ENCODE results near the gene MED13. TPM values are rescaled to one million over a fixed set of nuclear protein-coding genes. Genes with fewer than 3 reads are reported as not detected.

MED13 gene
- total RNA-seq, 2 donors from 2014 or later = 37.4 to 41.5 TPM

GRCh38 chr17:62062302-62062701, 2.8 kb downstream of the MED13 start:
- no peak overlapping the region for H3K4me3 ChIP-seq

GRCh38 chr17:62059414-62059813, 5.7 kb downstream of the MED13 start:
- H3K36me3 ChIP-seq (replicated peaks in 1 of 2; ENCODE audit: insufficient read depth in 1 of 2, low read depth in 2 of 2) = no peaks in the 10 kb centered on the region
- no peak for ATAC-seq
- H3K27ac ChIP-seq = peak overlapping the region in 1 of 4 donors; percentile 37
- no peak overlapping the region for H3K4me3 ChIP-seq
- no peaks in the 10 kb centered on the region for H3K27me3 ChIP-seq
- 47 to 51% methylated on average over 3 of the region's 3 CpGs for WGBS, 2 donors
- TF ChIP-seq, protein P1, sequence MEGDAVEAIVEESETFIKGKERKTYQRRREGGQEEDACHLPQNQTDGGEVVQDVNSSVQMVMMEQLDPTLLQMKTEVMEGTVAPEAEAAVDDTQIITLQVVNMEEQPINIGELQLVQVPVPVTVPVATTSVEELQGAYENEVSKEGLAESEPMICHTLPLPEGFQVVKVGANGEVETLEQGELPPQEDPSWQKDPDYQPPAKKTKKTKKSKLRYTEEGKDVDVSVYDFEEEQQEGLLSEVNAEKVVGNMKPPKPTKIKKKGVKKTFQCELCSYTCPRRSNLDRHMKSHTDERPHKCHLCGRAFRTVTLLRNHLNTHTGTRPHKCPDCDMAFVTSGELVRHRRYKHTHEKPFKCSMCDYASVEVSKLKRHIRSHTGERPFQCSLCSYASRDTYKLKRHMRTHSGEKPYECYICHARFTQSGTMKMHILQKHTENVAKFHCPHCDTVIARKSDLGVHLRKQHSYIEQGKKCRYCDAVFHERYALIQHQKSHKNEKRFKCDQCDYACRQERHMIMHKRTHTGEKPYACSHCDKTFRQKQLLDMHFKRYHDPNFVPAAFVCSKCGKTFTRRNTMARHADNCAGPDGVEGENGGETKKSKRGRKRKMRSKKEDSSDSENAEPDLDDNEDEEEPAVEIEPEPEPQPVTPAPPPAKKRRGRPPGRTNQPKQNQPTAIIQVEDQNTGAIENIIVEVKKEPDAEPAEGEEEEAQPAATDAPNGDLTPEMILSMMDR (IDR thresholded peaks at IDR 0.05) = no peak
- TF ChIP-seq POLR2A (IDR thresholded peaks at IDR 0.05) = no peak
- intact Hi-C loops (cut with DNase I) = no loop called here
- H3K9me3 ChIP-seq = no peaks in the 10 kb centered on the region
- peaks cover 61% of the 10 kb centered on the region for H3K4me1 ChIP-seq
- DNase-seq = no peak

More at GRCh38 chr17:62062302-62062701, 2.8 kb downstream of the MED13 start:
- no peak for ATAC-seq
- H3K27ac ChIP-seq = peak overlapping the region in 1 of 4 donors; percentile 1
- intact Hi-C loops (cut with DNase I) = no loop called here
- no peaks in the 10 kb centered on the region for H3K36me3 ChIP-seq (replicated peaks in 1 of 2; ENCODE audit: insufficient read depth in 1 of 2, low read depth in 2 of 2)
- H3K27me3 ChIP-seq = no peaks in the 10 kb centered on the region
- TF ChIP-seq POLR2A (IDR thresholded peaks at IDR 0.05) = no peak
- TF ChIP-seq, protein P1 (IDR thresholded peaks at IDR 0.05) = no peak
- DNase-seq = no peak
- H3K9me3 ChIP-seq = no peaks in the 10 kb centered on the region
- WGBS, 2 donors = 5 to 8% methylated on average over 1 of the region's 1 CpG
- peaks cover 68% of the 10 kb centered on the region for H3K4me1 ChIP-seq

GRCh38 chr17:62058611-62059010, 6.5 kb downstream of the MED13 start:
- DNase-seq (no peak), ATAC-seq (no peak)
- no peak overlapping the region for H3K4me3 ChIP-seq
- H3K9me3 ChIP-seq = no peaks in the 10 kb centered on the region
- H3K27ac ChIP-seq = no peak overlapping the region
- peaks cover 63% of the 10 kb centered on the region for H3K4me1 ChIP-seq
- WGBS, 2 donors = 52 to 59% methylated on average over 4 of the region's 4 CpGs
- intact Hi-C loops (cut with DNase I) = no loop called here
- H3K27me3 ChIP-seq = no peaks in the 10 kb centered on the region
- TF ChIP-seq POLR2A (IDR thresholded peaks at IDR 0.05) = no peak
- TF ChIP-seq, protein P1 (IDR thresholded peaks at IDR 0.05) = no peak
- H3K36me3 ChIP-seq (replicated peaks in 1 of 2; ENCODE audit: insufficient read depth in 1 of 2, low read depth in 2 of 2) = no peaks in the 10 kb centered on the region

- DNase-seq (no peak), ATAC-seq (no peak)
- TF ChIP-seq, protein P1 (IDR thresholded peaks at IDR 0.05) = no peak
- TF ChIP-seq POLR2A (IDR thresholded peaks at IDR 0.05) = no peak
- Histone ChIP-seq H3K4me3 (no peak overlapping the region), H3K9me3 (no peaks in the 10 kb centered on the region), H3K27ac (no peak overlapping the region), H3K27me3 (no peaks in the 10 kb centered on the region), H3K36me3 (replicated peaks in 1 of 2; ENCODE audit: insufficient read depth in 1 of 2, low read depth in 2 of 2) (no peaks in the 10 kb centered on the region), H3K4me1 (peaks cover 63% of the 10 kb centered on the region)
- 26 to 40% methylated on average over 1 of the region's 1 CpG for WGBS, 2 donors
- intact Hi-C loops (cut with DNase I) = no loop called here
Observed at GRCh38 chr17:62057696-62058095, 7.4 kb downstream of the MED13 start.

- DNase-seq = peak in 2 of 4 donors; percentile 30 to 34
- H3K4me3 ChIP-seq = no peak overlapping the region
- H3K27ac ChIP-seq = peak overlapping the region in 3 of 4 donors; percentile 28 to 52 (median 45)
- no peaks in the 10 kb centered on the region for H3K27me3 ChIP-seq
- H3K4me1 ChIP-seq = peaks cover 57% of the 10 kb centered on the region
- intact Hi-C loops (cut with DNase I) = no loop called here
- H3K36me3 ChIP-seq (replicated peaks in 1 of 2; ENCODE audit: insufficient read depth in 1 of 2, low read depth in 2 of 2) = no peaks in the 10 kb centered on the region
- WGBS, 2 donors = 16 to 20% methylated on average over 2 of the region's 2 CpGs
- peak; percentile 87 for ATAC-seq
- TF ChIP-seq POLR2A (IDR thresholded peaks at IDR 0.05) = no peak
- TF ChIP-seq, protein P1 (IDR thresholded peaks at IDR 0.05) = no peak
- H3K9me3 ChIP-seq = no peaks in the 10 kb centered on the region
Observed at GRCh38 chr17:62052765-62053338, 12.2 kb downstream of the MED13 start.
